Left lung (tissue), 10 donors: ENCODE results near the gene CPHXL. TPM values are rescaled to one million over a fixed set of nuclear protein-coding genes. Genes with fewer than 3 reads are reported as not detected.

ENCODE experiments used
- ATAC-seq: fragments of 200-7000 bp; cut with Tn5 transposase; one replicate; pipeline ENCODE4 v1.9.1; 2020; ENCODE audit warnings: moderate library complexity
- DNase-seq, 4 donors: peaks; one replicate each; pipeline ENCODE4 v3.0.0-alpha.2; 2013 to 2020
- H3K27ac ChIP-seq, 2 donors: fragments of 200-600 bp; sonication (generic) in 1 of 2; one replicate each; pipeline versions ENCODE4 v1.5.0 to v1.8.0; 2020 to 2021
- H3K27me3 ChIP-seq, 2 donors: fragments of 200-600 bp; sonication (generic) in 1 of 2; one replicate each; pipeline versions ENCODE4 v1.5.0 to v1.8.0; 2020 to 2021
- H3K36me3 ChIP-seq, 2 donors: fragments of 200-600 bp; sonication (generic) in 1 of 2; one replicate each; pipeline versions ENCODE4 v1.5.0 to v1.8.0; 2020 to 2021
- H3K4me1 ChIP-seq, 2 donors: fragments of 200-600 bp; one replicate each; pipeline ENCODE4 v1.8.0; 2021
- H3K4me3 ChIP-seq, 2 donors: fragments of 200-600 bp; sonication (generic) in 1 of 2; one replicate each; pipeline versions ENCODE4 v1.5.0 to v1.8.0; 2020 to 2021; ENCODE audit warnings: mild to moderate bottlenecking in 1 of 2
- H3K9me3 ChIP-seq, 2 donors: fragments of 200-600 bp; sonication (generic) in 1 of 2; one replicate each; pipeline versions ENCODE4 v1.5.0 to v1.8.0; 2020 to 2021
- intact Hi-C, 2 donors: fragments of 100-400 bp; cut with DNase I; formaldehyde crosslinking; loops; one replicate each; pipeline versions ENCODE4 v1.11.2 to v1.14.2; 2022
- polyA plus RNA-seq, 6 donors: library from polyadenylated mRNA; unstranded; fragments of 120-200 nt; gene quantifications; one replicate each; pipeline ENCODE4 v1.2.1, GENCODE V29; 2013; ENCODE audit not compliant: insufficient read length in 6 of 6
- total RNA-seq, 2 donors: library from RNA; stranded (reverse); fragmentation: NEBNext Ultra II Directional; extraction: Animal tissue kit (Norgen Biotek cat#: 25700); gene quantifications; one replicate each; pipeline ENCODE4 v1.2.1, GENCODE V29; 2021
- TF ChIP-seq, protein P1 (sequence below), 2 donors: fragments of 200-600 bp; sonication (generic) in 1 of 2; IDR thresholded peaks; one replicate each; pipeline versions ENCODE4 v1.5.0 to v1.8.0; 2021; ENCODE audit warnings: antibody characterized with exemption in 2 of 2
- donor health status: DM: no; HTN: yes; CAD: no.
- donor health status: DM: no; HTN: no; CAD: no.

The CPHXL gene
- total and polyA plus RNA-seq, 8 donors, result 0.17 TPM; not detected in 7

- TF ChIP-seq, protein P1, sequence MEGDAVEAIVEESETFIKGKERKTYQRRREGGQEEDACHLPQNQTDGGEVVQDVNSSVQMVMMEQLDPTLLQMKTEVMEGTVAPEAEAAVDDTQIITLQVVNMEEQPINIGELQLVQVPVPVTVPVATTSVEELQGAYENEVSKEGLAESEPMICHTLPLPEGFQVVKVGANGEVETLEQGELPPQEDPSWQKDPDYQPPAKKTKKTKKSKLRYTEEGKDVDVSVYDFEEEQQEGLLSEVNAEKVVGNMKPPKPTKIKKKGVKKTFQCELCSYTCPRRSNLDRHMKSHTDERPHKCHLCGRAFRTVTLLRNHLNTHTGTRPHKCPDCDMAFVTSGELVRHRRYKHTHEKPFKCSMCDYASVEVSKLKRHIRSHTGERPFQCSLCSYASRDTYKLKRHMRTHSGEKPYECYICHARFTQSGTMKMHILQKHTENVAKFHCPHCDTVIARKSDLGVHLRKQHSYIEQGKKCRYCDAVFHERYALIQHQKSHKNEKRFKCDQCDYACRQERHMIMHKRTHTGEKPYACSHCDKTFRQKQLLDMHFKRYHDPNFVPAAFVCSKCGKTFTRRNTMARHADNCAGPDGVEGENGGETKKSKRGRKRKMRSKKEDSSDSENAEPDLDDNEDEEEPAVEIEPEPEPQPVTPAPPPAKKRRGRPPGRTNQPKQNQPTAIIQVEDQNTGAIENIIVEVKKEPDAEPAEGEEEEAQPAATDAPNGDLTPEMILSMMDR (IDR thresholded peaks at IDR 0.05), result no peak
- Histone ChIP-seq H3K4me1 (no peaks in the 10 kb centered on the region), H3K27me3 (no peaks in the 10 kb centered on the region), H3K4me3 (no peak overlapping the region), H3K36me3 (no peaks in the 10 kb centered on the region), H3K9me3 (no peaks in the 10 kb centered on the region), H3K27ac (no peak overlapping the region)
- intact Hi-C loops, result no loop called here
- DNase-seq (no peak), ATAC-seq (no peak)
These were observed 30.6 kb downstream of the CPHXL start for GRCh38 chr16:75695708-75696107.

DNA sequence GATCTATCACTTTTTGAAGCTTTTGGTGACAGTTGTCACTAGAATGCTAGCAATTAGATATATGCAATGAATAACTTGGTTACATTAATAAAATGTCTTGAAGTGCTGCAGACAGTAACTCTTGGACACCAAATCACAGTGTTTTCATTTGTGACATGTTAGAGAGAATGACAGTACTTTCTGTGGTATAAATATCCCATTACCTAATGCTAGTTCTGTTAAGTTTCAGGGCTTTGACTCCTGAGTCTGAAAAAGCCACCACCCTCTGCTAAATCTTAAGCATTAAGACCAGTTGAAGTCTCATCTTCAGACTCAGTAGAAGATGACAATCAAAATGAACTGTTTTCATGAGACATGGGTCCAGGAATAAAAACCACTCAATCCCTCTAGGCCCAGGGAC is 38.9 kb downstream of the CPHXL start:
- Histone ChIP-seq H3K36me3 (no peaks in the 10 kb centered on the region), H3K4me1 (no peaks in the 10 kb centered on the region), H3K27ac (no peak overlapping the region), H3K9me3 (no peaks in the 10 kb centered on the region), H3K4me3 (no peak overlapping the region), H3K27me3 (no peaks in the 10 kb centered on the region)
- DNase-seq (no peak), ATAC-seq (no peak)
- intact Hi-C loops, result no loop called here
- TF ChIP-seq, protein P1 (IDR thresholded peaks at IDR 0.05), result no peak

GRCh38 chr16:75682308-75682707 is 44.0 kb downstream of the CPHXL start:
- no peaks in the 10 kb centered on the region for H3K27me3 ChIP-seq
- H3K4me1 ChIP-seq, result no peaks in the 10 kb centered on the region
- H3K27ac ChIP-seq, result no peak overlapping the region
- no peaks in the 10 kb centered on the region for H3K36me3 ChIP-seq
- H3K9me3 ChIP-seq, result no peaks in the 10 kb centered on the region
- DNase-seq (no peak), ATAC-seq (no peak)
- no peak overlapping the region for H3K4me3 ChIP-seq
- TF ChIP-seq, protein P1 (IDR thresholded peaks at IDR 0.05), result no peak
- intact Hi-C loops, result no loop called here

DNA sequence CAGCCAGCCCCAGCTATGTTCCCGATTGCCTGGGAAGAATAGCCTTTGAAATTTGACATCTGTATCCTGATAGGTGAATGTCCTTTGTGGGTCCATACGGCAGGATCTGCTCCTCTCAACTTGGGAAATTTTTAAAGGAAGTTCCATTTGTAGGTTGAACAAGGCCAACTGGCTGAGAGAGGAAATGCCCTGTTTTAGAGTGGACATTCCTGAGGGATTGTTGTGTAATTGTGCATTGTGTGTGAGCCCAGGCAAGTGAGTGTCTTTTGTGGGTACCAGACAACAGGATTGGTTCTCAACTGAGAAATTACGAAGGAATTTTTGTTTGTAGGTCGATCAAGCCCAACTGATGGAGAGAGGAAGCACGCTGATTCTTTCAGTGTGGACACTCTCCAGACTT is 46.9 kb downstream of the CPHXL start:
- no peak overlapping the region for H3K4me3 ChIP-seq
- no peaks in the 10 kb centered on the region for H3K36me3 ChIP-seq
- TF ChIP-seq, protein P1 (IDR thresholded peaks at IDR 0.05), result no peak
- no peaks in the 10 kb centered on the region for H3K9me3 ChIP-seq
- no peak overlapping the region for H3K27ac ChIP-seq
- H3K27me3 ChIP-seq, result no peaks in the 10 kb centered on the region
- no peaks in the 10 kb centered on the region for H3K4me1 ChIP-seq
- DNase-seq (no peak), ATAC-seq (no peak)
- intact Hi-C loops, result no loop called here

DNA sequence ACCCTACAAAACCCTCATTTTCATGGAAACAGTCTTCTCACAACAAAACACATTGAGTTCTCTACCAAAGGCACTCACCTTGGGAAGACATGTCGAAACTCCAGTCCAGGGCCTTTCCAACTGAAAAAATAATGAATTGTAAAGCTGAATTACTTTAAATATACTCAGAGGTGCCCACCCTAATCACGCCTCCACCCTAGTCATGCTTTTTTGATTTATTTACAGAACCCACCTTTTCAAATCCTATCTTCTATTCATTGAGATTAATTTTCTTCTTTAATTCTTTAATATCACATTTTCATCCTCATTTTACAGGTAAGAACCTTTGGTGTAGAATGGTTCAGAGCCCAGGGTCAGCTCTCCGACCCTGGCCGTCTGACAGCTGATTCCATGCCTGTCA is 49.4 kb downstream of the CPHXL start, which contains the start of gene CPHXL2:
Gene CPHXL2 (minus strand): TSS at position 101 of the 400 bp plus-strand sequence. CDS start 10 bp downstream, at position 91.
- intact Hi-C loops, result no loop called here
- DNase-seq, result no peak
- Histone ChIP-seq H3K9me3 (no peaks in the 10 kb centered on the region), H3K4me3 (no peak within 1 kb of the TSS), H3K27me3 (no peaks in the 10 kb centered on the region), H3K36me3 (no peaks in the 10 kb centered on the region), H3K4me1 (no peaks in the 10 kb centered on the region), H3K27ac (no peak within 1 kb of the TSS)
- TF ChIP-seq, protein P1 (IDR thresholded peaks at IDR 0.05), result no peak
- no peak for ATAC-seq
